ENCODE measurements around the gene MCC.

MCC gene

GRCh38 chr5:113319256-113320053, 168.8 kb downstream of the MCC start:
- no peak for DNase-seq (ENCODE audit: low read depth)

- DNase-seq (ENCODE audit: low read depth): no peak
Measured at GRCh38 chr5:113317636-113318035, 170.6 kb downstream of the MCC start.

GRCh38 chr5:113311301-113311700, 177.0 kb downstream of the MCC start:
- DNase-seq (ENCODE audit: low read depth): no peak

GRCh38 chr5:113302120-113302519, 186.1 kb downstream of the MCC start:
- DNase-seq (ENCODE audit: low read depth): no peak

GRCh38 chr5:113299591-113299990, 188.7 kb downstream of the MCC start:
- DNase-seq (ENCODE audit: low read depth): no peak

- peak; percentile 10 for DNase-seq (ENCODE audit: low read depth)
Measured at GRCh38 chr5:113296676-113297075, 191.6 kb downstream of the MCC start.

GRCh38 chr5:113295111-113295539, 193.1 kb downstream of the MCC start:
- DNase-seq (ENCODE audit: low read depth): no peak

- DNase-seq (ENCODE audit: low read depth): peak; percentile 41
Measured at GRCh38 chr5:113294311-113295110, 193.7 kb downstream of the MCC start.

- no peak for DNase-seq (ENCODE audit: low read depth)
Measured at GRCh38 chr5:113293975-113294310, 194.3 kb downstream of the MCC start.

GRCh38 chr5:113293068-113293974, 194.9 kb downstream of the MCC start:
- no peak for DNase-seq (ENCODE audit: low read depth)

GRCh38 chr5:113292462-113292861, 195.8 kb downstream of the MCC start:
- DNase-seq (ENCODE audit: low read depth): no peak

GRCh38 chr5:113283558-113283957, 204.7 kb downstream of the MCC start:
- DNase-seq (ENCODE audit: low read depth): no peak

- no peak for DNase-seq (ENCODE audit: low read depth)
Measured at GRCh38 chr5:113282472-113282871, 205.8 kb downstream of the MCC start.

- no peak for DNase-seq (ENCODE audit: low read depth)
Measured at GRCh38 chr5:113281194-113281593, 207.1 kb downstream of the MCC start.

- no peak for DNase-seq (ENCODE audit: low read depth)
Measured at GRCh38 chr5:113280541-113280940, 207.7 kb downstream of the MCC start.

- no peak for DNase-seq (ENCODE audit: low read depth)
Measured at GRCh38 chr5:113278976-113279375, 209.3 kb downstream of the MCC start.

GRCh38 chr5:113276493-113276892, 211.8 kb downstream of the MCC start:
- DNase-seq (ENCODE audit: low read depth): no peak

GRCh38 chr5:113276001-113276400, 212.3 kb downstream of the MCC start:
- no peak for DNase-seq (ENCODE audit: low read depth)

- DNase-seq (ENCODE audit: low read depth): no peak
Measured at GRCh38 chr5:113274836-113275414, 213.3 kb downstream of the MCC start.

GRCh38 chr5:113273948-113274347, 214.3 kb downstream of the MCC start:
- no peak for DNase-seq (ENCODE audit: low read depth)

GRCh38 chr5:113271745-113272454, 216.4 kb downstream of the MCC start:
- DNase-seq (ENCODE audit: low read depth): no peak

Data from GM04503 (cell line).